ENCODE data around the gene CCND2. TPM values are rescaled to one million over a fixed set of nuclear protein-coding genes. Genes with fewer than 3 reads are reported as not detected.

Gene CCND2
- total and polyA plus RNA-seq, 7 donors = 7.8 to 178 (median 98.7) TPM

DNA sequence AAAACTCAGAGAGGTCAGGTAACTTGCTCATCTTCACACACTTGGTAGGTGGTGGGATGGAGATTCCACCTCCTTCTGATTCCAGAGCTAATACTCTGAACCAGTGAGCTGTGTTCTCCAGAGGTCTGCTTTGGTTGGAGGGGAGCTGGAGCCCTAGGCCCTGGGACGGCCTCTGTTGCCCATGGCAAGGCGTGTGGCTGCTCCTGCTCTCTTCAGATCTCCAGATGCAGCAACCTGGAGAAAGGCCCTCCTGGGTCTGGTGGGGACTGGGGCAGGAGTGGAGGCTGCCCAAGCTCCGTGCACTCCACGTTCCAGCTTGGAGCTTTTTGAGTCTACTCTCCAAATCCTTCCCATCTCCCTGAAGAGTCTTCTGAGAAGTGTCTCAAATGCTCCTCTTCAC lies 10.7 kb downstream of the CCND2 start:
- Histone ChIP-seq H3K27ac (peak overlapping the region in 2 of 4 donors; percentile 96 to 99), H3K4me1 (peaks cover 0 to 95% (median 87%) of the 10 kb centered on the region in 4 donors)

GRCh38 chr12:4285070-4285469 lies 11.5 kb downstream of the CCND2 start:
- Histone ChIP-seq H3K4me1 (peaks cover 0 to 95% (median 87%) of the 10 kb centered on the region in 4 donors), H3K36me3 (peaks cover 19 to 81% (median 41%) of the 10 kb centered on the region in 4 donors)
- 81 to 87% methylated on average over 8 of the region's 8 CpGs for WGBS, 2 donors

More for the DNA sequence above, 10.7 kb downstream of the CCND2 start:
- H3K27me3 ChIP-seq = no peaks in the 10 kb centered on the region
- no peak for DNase-seq
- peaks cover 16 to 81% (median 39%) of the 10 kb centered on the region in 4 donors for H3K36me3 ChIP-seq
- H3K9me3 ChIP-seq = no peaks in the 10 kb centered on the region
- TF ChIP-seq POLR2AphosphoS5 (IDR thresholded peaks at IDR 0.05) = no peak
- TF ChIP-seq, protein P1, sequence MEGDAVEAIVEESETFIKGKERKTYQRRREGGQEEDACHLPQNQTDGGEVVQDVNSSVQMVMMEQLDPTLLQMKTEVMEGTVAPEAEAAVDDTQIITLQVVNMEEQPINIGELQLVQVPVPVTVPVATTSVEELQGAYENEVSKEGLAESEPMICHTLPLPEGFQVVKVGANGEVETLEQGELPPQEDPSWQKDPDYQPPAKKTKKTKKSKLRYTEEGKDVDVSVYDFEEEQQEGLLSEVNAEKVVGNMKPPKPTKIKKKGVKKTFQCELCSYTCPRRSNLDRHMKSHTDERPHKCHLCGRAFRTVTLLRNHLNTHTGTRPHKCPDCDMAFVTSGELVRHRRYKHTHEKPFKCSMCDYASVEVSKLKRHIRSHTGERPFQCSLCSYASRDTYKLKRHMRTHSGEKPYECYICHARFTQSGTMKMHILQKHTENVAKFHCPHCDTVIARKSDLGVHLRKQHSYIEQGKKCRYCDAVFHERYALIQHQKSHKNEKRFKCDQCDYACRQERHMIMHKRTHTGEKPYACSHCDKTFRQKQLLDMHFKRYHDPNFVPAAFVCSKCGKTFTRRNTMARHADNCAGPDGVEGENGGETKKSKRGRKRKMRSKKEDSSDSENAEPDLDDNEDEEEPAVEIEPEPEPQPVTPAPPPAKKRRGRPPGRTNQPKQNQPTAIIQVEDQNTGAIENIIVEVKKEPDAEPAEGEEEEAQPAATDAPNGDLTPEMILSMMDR (IDR thresholded peaks at IDR 0.05) = no peak
- no peak for TF ChIP-seq EP300 (IDR thresholded peaks at IDR 0.05)
- TF ChIP-seq POLR2A (IDR thresholded peaks at IDR 0.05) = no peak
- no peak overlapping the region for H3K4me3 ChIP-seq
- intact Hi-C loops (cut with DNase I) = loop anchor here (5.0 kb wide), 1 partner anchor 38 kb away; the partner anchor contains the start of gene TIGAR
- 85 to 91% methylated on average over 4 of the region's 4 CpGs for WGBS, 2 donors

DNA sequence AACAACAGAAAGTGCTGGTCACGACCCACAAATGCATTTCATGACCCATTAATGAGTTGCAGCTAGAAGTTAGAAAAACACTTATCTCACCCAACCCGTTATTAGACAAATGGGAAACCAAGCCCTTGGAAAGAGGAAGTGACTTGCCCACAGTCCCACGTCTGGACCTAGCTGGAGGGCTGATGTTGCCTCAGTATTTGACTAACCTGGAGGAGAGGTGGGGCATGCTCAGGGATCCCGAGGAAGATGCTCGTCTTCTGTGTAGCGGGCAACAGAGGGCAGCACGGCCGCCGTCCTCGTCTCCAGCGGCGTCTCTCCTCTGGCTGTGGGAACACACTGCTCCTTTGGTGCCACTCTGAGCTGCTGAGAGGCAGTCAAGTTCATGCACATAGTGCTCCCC lies 12.7 kb downstream of the CCND2 start:
- peaks cover 19 to 85% (median 39%) of the 10 kb centered on the region in 4 donors for H3K36me3 ChIP-seq
- peaks cover 0 to 94% (median 82%) of the 10 kb centered on the region in 4 donors for H3K4me1 ChIP-seq
- intact Hi-C loops (cut with DNase I) = no loop called here
- no peaks in the 10 kb centered on the region for H3K9me3 ChIP-seq
- DNase-seq = no peak
- H3K27me3 ChIP-seq = no peaks in the 10 kb centered on the region
- no peak for TF ChIP-seq POLR2AphosphoS5 (IDR thresholded peaks at IDR 0.05)
- 61 to 70% methylated on average over 12 of the region's 12 CpGs for WGBS, 2 donors
- peak overlapping the region in 3 of 4 donors; percentile 77 to 86 (median 84) for H3K27ac ChIP-seq
- no peak overlapping the region for H3K4me3 ChIP-seq

More at GRCh38 chr12:4285070-4285469, 11.5 kb downstream of the CCND2 start:
- TF ChIP-seq, protein P1 (IDR thresholded peaks at IDR 0.05) = no peak
- no peak for TF ChIP-seq EP300 (IDR thresholded peaks at IDR 0.05)
- no peak for TF ChIP-seq POLR2AphosphoS5 (IDR thresholded peaks at IDR 0.05)
- no peak for TF ChIP-seq POLR2A (IDR thresholded peaks at IDR 0.05)
- intact Hi-C loops (cut with DNase I) = no loop called here
- Histone ChIP-seq H3K4me3 (no peak overlapping the region), H3K27ac (peak overlapping the region in 2 of 4 donors; percentile 84 to 99), H3K9me3 (no peaks in the 10 kb centered on the region), H3K27me3 (no peaks in the 10 kb centered on the region)
- DNase-seq = no peak

- no peaks in the 10 kb centered on the region for H3K27me3 ChIP-seq
- WGBS, 2 donors = 60 to 75% methylated on average over 14 of the region's 14 CpGs
- H3K27ac ChIP-seq = peak overlapping the region; percentile 58 to 86 (median 80)
- TF ChIP-seq POLR2AphosphoS5 (IDR thresholded peaks at IDR 0.05) = peak in 1 of 4 donors; percentile 3
- no peak for TF ChIP-seq POLR2A (IDR thresholded peaks at IDR 0.05)
- no peak overlapping the region for H3K4me3 ChIP-seq
- no peak for DNase-seq
- peaks cover 0 to 94% (median 79%) of the 10 kb centered on the region in 4 donors for H3K4me1 ChIP-seq
- peaks cover 19 to 83% (median 36%) of the 10 kb centered on the region in 4 donors for H3K36me3 ChIP-seq
- intact Hi-C loops (cut with DNase I) = no loop called here
- no peaks in the 10 kb centered on the region for H3K9me3 ChIP-seq
Measured at GRCh38 chr12:4286771-4287317, 13.3 kb downstream of the CCND2 start.

DNA sequence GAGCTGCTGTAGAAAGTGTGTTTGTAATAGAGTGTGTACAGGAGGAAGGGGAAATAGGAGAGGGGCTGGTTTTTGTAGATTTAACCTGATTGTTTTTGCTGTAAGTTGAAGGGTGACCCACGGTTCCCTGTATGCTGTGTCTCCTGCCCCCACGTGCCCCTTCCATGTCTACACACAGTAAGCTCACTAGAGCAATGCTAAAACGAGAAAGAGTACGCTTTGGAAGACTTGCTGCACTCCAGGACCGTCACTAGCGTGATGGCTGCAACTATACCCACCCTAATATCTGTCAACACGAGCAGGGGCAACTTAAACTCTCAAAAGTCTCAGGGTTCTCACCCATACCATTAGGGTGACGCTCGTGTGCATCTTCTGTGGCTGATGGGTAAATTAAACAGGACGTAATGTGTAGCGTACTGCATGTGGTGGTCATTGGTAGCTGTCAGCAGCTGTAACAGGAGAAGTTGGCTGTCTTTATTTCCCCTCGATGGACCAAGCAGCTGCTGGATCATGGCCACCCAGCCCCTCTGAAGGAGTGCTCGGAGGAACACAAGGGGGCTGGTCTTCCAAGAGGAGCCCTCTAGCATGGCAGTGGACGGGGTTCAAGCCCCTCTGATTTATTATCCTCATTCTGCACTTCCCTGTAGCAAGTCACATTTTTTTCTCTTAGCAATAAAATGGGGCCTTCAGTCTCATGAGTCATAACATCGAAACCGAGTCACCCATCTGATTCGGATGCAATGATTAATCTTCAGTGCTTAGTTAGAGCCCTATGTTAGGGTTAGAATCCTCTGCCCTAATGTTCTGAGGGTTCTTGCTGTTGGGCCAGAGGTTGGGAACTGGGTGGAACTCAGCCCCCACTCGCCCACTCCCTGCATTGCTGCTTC lies 14.0 kb downstream of the CCND2 start:
- Histone ChIP-seq H3K4me3 (no peak overlapping the region), H3K27me3 (no peaks in the 10 kb centered on the region), H3K27ac (peak overlapping the region; percentile 58 to 86 (median 80)), H3K9me3 (no peaks in the 10 kb centered on the region), H3K4me1 (peaks cover 0 to 94% (median 81%) of the 10 kb centered on the region in 4 donors), H3K36me3 (peaks cover 19 to 76% (median 32%) of the 10 kb centered on the region in 4 donors)
- intact Hi-C loops (cut with DNase I) = no loop called here
- DNase-seq = no peak
- TF ChIP-seq POLR2A (IDR thresholded peaks at IDR 0.05) (no peak), POLR2AphosphoS5 (IDR thresholded peaks at IDR 0.05) (peak in 2 of 4 donors; percentile 6 to 10)
- TF ChIP-seq, protein P1 (IDR thresholded peaks at IDR 0.05) = no peak
- WGBS, 2 donors = 43 to 60% methylated on average over 18 of the region's 18 CpGs
